ES-I3 (cell line): Measurements from ENCODE around the gene DENND5B.
"Not testable (repeated sequence)": the region's sequence is repeated elsewhere in the genome, so short reads cannot be mapped to it uniquely, and the experiment has no call there.

ENCODE experiments used
- H3K36me3 ChIP-seq: 2 replicates; pipeline ENCODE4 v1.6.1; 2013; ENCODE audit warnings: mild to moderate bottlenecking, low read length, control low read depth, moderate library complexity; ENCODE audit not compliant: insufficient read depth
- H3K4me1 ChIP-seq: 2 replicates; pipeline ENCODE4 v1.6.1; 2013; ENCODE audit warnings: mild to moderate bottlenecking, control low read depth, low read length; ENCODE audit not compliant: insufficient read depth
- H3K9ac ChIP-seq: 2 replicates; pipeline ENCODE4 v1.6.1; 2013; ENCODE audit warnings: low read depth, mild to moderate bottlenecking, low read length, moderate library complexity
- H3K9me3 ChIP-seq: 2 replicates; pipeline ENCODE4 v1.6.1; 2013; ENCODE audit warnings: mild to moderate bottlenecking, low read length, moderate library complexity; ENCODE audit not compliant: control insufficient read depth, insufficient read depth

DENND5B gene

DNA sequence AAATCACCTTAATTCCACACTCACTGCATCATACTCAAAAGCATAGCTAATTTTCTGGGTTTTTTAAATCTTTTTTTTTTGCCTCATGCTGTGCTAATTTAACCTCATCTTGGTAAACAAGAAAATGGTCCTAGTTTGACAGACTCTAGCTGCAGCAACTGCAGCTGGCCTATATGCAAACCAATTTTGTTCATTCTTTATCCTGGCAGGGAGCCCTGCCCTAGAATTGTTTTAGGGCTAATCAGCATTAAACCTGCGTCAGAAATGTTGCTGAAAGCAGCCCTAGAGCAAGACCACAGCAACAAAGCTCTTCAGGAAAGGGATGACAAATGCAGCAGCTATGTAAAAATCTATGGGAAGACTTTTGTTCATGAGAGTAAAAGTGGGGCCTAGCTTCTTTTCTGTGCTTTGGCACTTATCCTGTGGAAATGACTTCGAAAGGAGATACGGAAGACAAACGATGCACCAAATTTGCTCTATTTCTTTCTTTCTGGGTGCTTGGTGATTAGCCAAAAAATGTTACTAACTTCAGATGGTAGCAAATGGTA is 72.2 kb downstream of the DENND5B start:
- Histone ChIP-seq H3K36me3 (no peaks in the 10 kb centered on the region), H3K4me1 (peaks cover 51% of the 10 kb centered on the region), H3K9me3 (no peaks in the 10 kb centered on the region), H3K9ac (0 out of 2 replicates have a peak overlapping the region, but pooled peaks have one; percentile 4)

DNA sequence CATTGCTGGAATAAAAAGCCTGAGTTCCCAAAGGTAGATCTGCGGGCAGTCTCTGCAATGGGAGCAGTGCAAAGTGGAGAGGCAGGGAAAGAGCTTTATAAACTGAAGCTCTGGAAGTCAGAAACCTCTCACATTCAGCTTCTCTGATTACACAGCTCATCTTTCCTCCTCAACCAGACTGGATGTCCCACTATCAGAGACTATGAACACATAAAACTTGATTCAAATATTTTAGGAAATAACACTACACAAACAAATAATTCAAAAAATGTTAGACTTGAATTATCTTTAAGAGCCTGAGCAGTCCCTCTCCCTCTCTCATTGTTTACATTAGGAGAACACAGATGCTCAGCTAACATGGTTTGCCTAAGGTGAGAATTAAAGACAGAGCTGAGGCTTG is 72.9 kb downstream of the DENND5B start:
- Histone ChIP-seq H3K9ac (0 out of 2 replicates have a peak overlapping the region, but pooled peaks have one; percentile 4), H3K4me1 (peaks cover 49% of the 10 kb centered on the region), H3K36me3 (no peaks in the 10 kb centered on the region), H3K9me3 (no peaks in the 10 kb centered on the region)

DNA sequence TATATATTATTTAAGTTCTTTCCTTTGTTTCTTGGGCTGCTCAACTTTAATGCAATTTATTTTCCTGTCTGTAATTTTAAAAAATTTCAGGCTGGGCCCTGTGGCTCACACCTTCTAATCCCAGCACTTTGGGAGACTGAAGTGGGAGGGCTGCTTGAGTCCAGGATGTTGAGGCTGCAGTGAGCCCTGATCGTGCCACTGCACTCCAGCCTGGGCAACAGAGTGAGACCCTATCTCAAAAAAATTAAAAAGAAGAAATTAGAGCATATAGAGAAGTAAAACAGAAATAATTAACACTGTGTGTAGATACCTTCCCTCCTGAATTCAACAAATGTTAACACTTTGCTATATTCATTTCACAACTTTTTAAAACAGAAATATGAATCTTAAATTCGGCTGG is 74.2 kb downstream of the DENND5B start:
- Histone ChIP-seq H3K9me3 (no peaks in the 10 kb centered on the region), H3K9ac (no peak overlapping the region), H3K36me3 (no peaks in the 10 kb centered on the region), H3K4me1 (peaks cover 36% of the 10 kb centered on the region)

DNA sequence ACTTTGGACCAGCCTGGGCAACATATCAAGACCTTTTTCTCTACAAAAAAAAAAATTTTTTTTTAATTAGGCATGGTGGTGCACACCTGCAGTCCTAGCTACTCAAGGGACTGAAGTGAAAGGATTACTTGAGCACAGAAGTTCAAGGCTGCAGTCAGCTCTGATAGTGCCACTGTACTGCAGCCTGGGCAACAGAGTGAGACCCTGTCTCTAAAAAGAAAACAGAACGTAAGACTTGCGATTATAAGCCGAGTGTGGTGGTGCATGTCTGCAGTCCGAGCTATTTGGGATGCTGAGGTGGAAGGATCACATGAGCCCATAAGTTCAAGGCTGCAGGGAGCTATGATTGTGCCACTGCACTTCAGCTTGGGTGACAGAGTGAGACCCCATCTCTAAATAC is 76.0 kb downstream of the DENND5B start:
- Histone ChIP-seq H3K9me3 (no peaks in the 10 kb centered on the region), H3K36me3 (no peaks in the 10 kb centered on the region), H3K9ac (no peak overlapping the region), H3K4me1 (peaks cover 34% of the 10 kb centered on the region)

DNA sequence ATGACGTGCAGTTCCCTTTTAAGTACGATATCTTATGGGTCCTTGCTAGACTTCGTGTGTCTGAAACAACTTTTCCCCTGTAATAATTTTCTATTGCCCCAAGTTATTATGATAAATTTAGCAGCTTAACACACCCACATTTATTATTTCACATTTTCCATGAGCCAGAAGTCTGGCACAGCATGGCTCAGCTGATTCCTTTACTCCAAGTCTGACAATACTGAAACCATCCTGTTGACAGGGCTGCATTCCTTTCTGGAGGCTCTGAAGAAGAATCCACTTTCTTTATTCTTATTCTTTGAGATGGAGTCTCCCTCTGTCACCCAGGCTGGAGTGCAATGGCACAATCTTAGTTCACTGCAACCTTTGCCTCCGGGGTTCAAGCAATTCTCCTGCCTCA is 80.9 kb downstream of the DENND5B start:
- no peaks in the 10 kb centered on the region for H3K36me3 ChIP-seq
- no peak overlapping the region for H3K9ac ChIP-seq
- peaks cover 41% of the 10 kb centered on the region for H3K4me1 ChIP-seq

DNA sequence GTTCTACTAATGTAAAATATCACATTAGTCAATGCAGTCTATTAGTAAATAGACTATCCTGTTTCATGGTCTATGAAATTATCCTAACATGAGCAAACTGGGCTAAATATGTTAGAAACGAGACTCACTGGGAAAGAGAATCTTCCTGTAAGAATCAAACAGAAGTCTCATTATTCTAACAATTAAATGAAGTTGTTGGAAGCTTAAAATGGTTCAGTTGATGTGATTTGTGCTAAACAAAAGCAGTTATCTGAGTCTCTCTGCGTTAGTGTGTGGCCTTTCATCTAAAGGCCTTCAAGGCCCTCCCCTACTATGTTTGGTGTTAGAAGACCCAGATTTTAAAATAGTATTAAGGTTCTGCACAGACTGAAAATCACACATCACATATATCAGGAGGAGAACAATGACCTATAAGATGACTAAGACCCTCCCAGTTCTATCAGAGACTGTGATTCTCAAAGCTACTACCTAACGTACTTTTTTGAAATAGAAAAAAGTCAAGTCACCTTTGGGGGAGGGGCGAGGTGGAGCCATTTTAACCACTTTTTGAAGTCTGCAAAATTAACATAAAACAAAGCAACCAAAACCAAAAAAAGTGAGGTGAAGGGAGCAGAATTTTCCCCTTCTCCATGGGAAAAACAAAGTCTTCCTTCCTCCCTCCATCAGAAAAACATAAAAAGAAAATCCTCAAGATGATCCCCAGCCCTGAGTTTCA is 82.3 kb downstream of the DENND5B start:
- peaks cover 2% of the 10 kb centered on the region; the same call in 1 of the 2 replicates for H3K36me3 ChIP-seq
- no peak overlapping the region for H3K9ac ChIP-seq
- H3K9me3 ChIP-seq: peaks cover 6% of the 10 kb centered on the region
- H3K4me1 ChIP-seq: peaks cover 41% of the 10 kb centered on the region

More for the DNA sequence above, 80.9 kb downstream of the DENND5B start:
- H3K9me3 ChIP-seq: no peaks in the 10 kb centered on the region

DNA sequence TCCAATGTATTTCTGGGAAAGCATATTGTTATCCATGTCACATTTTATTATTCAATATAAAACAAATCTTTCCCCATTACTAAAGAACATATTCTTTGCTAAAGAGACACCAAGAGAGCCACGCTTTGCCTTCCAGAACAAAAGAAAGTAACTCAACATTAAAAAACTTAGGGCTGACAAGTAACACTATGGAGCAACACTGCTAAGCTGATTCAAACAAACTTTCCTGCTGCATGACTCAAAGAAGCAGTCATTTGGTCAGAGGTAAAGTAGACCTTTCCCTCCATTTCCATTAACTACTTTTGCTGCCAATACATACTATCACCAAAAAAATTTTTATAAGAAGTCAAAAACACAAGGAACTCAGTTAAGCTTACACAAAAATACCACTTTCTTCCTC is 83.0 kb downstream of the DENND5B start:
- Histone ChIP-seq H3K9ac (no peak overlapping the region), H3K36me3 (peaks cover 2% of the 10 kb centered on the region; the same call in 1 of the 2 replicates), H3K4me1 (peaks cover 41% of the 10 kb centered on the region), H3K9me3 (peaks cover 6% of the 10 kb centered on the region)

DNA sequence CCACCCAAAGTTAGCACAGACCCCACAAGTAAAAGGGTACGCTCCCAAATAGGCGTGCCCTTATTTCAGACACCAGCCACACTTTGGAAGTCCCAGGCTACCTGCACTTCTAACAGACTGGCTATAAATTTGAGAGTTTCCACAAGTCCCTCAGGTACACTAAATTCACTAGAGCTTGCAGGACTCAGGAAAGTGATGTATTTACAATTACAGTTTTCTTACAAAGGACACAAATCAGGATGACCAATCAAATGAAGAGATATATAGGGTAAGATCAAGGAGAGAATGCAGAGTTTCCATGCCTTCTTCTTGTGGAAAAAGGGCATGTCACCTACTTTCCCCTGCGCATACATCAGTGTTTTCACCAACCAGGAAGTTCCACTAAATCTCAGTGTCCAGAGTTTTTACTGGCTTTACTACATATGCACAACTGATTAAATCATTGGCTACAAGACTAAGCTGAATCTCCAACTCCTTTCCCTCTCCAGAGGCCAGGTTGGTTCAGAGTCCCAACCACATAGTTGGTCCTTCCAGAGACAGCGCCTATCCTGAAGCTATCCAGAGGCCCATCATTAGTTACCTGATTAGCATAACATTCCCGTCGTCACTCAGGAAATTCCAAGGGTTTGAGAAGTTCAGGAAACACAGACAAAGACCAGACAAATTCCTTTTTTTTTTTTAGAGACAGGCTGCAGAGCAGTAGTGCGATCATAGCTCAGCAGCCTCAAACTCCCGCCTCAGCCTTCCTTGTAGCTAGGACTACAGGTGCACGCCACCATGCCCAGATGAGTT is 84.2 kb downstream of the DENND5B start:
- H3K4me1 ChIP-seq: peaks cover 41% of the 10 kb centered on the region
- H3K36me3 ChIP-seq: peaks cover 2% of the 10 kb centered on the region; the same call in 1 of the 2 replicates

DNA sequence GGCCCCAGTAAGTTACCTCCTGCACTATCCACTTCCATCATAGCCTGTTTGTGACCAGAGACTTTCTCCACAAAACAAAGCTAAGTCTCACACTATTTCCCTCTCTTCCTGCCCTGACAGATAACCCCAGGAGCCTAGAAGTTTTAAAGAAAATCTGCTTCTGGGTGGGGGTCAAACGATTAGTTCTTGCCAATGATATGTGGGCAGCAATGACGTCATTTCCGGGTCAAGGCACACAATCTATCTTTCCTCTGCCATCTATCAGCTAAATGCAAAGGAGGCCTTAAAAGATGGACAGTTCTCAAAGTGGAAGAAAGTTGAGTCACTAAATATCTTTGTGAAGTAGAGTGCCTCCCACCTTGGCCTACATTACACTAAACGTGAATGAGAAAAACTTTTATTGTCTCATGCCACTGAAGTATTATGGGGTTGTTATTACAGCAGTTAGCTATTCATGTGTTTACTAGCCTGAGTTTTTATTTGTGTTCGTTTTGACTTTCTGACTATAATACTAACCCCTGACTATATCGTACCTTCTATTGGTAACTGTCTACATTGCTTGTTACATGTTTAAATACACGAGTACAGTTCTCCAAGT is 86.2 kb downstream of the DENND5B start:
- Histone ChIP-seq H3K4me1 (peaks cover 35% of the 10 kb centered on the region), H3K9me3 (peaks cover 6% of the 10 kb centered on the region), H3K36me3 (peaks cover 2% of the 10 kb centered on the region; the same call in 1 of the 2 replicates), H3K9ac (no peak overlapping the region)

More for the DNA sequence above, 84.2 kb downstream of the DENND5B start:
- Histone ChIP-seq H3K9ac (peak overlapping the region; percentile 24), H3K9me3 (peaks cover 6% of the 10 kb centered on the region)

DNA sequence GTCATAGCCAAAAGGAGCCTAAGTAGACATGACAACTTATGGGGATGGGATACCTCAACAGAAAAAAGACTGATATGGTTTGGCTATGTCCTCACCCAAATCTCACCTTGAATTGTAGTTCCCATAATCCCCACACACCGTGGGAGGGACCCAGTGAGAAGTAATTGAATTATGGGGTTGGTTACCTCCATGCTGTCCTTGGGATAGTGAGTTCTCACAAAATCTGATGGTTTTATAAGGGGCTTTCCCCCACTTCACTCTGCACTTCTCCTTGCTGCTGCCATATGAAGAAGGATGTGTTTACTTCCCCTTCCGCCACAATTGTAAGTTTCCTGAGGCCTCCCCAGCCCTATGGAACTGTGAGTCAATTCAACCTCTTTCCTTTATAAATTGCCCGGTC is 89.9 kb downstream of the DENND5B start:
- H3K36me3 ChIP-seq, H3K9me3 ChIP-seq, H3K9ac ChIP-seq: not testable (repeated sequence)
- peaks cover 24% of the 10 kb centered on the region for H3K4me1 ChIP-seq

DNA sequence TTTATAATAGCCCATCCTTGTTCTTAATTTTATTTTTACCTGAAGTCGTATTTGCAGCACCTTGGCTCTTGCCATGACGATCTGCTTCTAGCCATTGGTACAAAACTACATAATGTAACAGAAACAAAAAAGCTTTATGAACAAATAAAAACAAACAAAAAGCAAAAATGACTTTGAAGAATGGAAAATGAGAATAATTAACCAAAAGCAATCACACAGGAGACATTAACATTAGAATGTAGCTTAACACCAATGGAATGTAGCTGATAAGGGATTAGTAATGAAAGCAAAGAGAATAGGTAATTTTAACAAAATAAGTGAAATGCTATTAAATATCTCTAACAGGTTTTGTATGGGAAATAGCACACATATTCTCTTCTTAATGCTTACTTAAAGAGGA is 91.4 kb downstream of the DENND5B start:
- no peaks in the 10 kb centered on the region for H3K36me3 ChIP-seq
- H3K9ac ChIP-seq: no peak overlapping the region
- H3K4me1 ChIP-seq: peaks cover 24% of the 10 kb centered on the region
- H3K9me3 ChIP-seq: peaks cover under 1% of the 10 kb centered on the region; the same call in 1 of the 2 replicates

DNA sequence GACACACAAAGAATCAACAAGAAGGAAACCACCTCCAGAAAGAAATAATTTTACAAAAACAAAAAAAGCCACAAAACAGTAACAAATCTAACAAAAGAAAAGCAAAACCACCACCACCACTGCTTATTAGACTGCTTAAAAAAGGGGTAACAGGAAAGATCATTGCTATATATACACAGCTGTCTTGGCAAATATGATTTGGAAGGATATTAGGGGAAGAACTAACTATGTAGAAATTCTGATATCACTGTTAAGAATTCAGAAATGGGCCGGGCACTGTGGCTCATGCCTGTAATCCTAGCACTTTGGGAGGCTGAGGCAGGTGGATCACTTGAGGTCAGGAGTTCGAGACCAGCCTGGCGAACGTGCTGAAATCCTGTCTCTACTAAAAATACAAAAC is 92.5 kb downstream of the DENND5B start:
- Histone ChIP-seq H3K9me3 (no peaks in the 10 kb centered on the region), H3K9ac (no peak overlapping the region), H3K36me3 (no peaks in the 10 kb centered on the region), H3K4me1 (peaks cover 24% of the 10 kb centered on the region)

DNA sequence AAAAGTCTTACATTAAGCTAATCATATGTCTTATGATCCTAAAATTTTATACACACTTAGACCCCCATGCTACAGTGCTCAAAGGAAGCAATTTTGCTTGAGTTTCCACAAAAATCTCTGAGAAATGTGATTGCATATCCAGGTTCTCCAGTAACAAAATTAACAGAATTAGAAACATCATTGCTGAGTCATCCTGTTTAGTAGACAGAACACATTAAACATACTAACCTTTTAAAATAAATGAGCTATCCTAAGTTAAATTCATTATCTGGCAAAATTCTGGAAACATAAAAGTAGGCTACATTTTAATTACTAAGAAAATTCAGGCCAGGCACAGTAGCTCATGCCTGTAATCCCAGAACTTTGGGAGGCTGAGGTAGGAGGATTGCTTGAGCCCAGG is 94.7 kb downstream of the DENND5B start:
- no peak overlapping the region for H3K9ac ChIP-seq
- peaks cover 37% of the 10 kb centered on the region for H3K4me1 ChIP-seq
- no peaks in the 10 kb centered on the region for H3K36me3 ChIP-seq
- no peaks in the 10 kb centered on the region for H3K9me3 ChIP-seq

DNA sequence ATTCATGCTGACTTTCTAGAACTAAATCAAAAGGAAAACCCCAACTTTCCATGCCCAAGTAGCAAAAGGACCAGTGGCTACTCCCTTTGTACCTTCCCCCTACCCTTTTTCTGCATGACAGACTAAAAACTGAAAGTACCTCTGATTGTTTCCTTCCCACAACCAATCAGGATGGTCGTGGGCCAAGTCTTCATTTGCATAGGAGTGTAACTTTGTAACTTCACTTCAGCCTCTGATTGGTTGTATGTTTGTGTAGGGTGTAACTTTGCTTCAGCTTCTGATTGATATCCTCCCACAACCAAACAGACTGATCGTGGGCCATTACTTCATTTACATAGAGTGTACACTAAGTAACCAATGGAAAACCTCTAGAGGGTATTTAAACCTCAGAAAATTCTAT is 96.5 kb downstream of the DENND5B start:
- H3K9me3 ChIP-seq: no peaks in the 10 kb centered on the region
- no peak overlapping the region for H3K9ac ChIP-seq
- H3K4me1 ChIP-seq: peaks cover 35% of the 10 kb centered on the region
- peaks cover 3% of the 10 kb centered on the region; the same call in 1 of the 2 replicates for H3K36me3 ChIP-seq
